GM21390 (cell line): ENCODE measurements around the gene MME.
A peak's percentile ranks its signal among the peaks of the same experiment; 100 is the strongest.

Experiments
- ATAC-seq: cut with Tn5 transposase; IDR thresholded peaks from one replicate; pipeline ENCODE4 v1.9.1; 2021; ENCODE audit not compliant: unreplicated experiment

MME gene

DNA sequence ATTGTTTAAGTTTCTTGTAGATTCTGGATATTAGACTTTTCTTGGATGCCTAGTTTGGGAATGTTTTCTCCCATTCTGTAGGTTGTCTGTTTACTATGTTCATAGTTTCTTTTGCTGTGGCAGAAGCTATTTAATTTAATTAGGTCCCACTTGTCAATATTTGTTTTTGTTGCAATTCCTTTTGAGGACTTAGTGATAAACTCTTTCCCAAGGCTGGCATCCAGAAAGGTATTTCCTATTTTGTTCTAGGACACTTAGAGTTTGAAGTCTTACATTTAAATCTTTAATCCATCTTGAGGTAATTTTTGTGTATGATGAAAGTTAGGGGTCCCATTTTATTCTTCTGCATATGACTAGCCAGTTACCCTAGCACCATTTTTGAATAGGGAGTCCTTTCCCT lies 54.9 kb downstream of the MME start:
- ATAC-seq: no peak

DNA sequence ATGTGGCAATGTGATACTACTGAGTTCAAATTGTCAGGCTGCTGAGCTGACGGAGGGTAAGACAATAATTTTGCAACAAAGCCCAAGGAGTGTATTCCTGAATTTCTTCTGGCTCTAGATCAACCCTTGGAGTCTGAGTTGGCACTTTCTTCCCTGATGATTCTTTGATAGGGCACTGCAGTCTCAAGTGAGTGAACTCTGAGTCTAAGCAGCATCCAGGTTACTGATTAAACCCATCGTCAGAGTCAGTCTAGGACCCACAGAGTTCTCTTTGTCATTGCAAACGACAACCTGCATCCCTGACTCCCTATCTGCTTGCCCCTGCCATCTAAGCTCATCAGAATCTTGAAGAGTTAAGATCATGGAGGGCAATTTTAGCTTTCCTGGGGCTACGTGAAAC lies 58.6 kb downstream of the MME start:
- no peak for ATAC-seq

DNA sequence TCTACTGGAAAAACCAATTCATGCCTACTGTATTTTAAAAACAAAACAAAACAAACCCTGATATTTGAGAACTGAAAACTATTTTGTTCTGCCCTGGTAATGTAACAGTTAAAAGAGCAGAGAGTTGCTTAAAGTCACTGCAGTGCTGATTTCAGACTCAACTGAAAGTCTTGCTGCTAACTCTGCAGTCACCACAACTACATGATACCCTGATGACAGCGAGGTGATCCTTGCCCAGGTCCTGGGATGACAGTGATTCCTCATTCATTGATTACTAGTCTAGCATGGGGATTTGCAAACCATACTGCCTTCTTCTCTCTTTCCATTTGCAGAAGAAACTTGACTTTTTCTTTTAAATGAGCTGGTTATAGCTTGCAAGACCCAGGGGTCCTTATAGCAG lies 67.5 kb downstream of the MME start:
- no peak for ATAC-seq

DNA sequence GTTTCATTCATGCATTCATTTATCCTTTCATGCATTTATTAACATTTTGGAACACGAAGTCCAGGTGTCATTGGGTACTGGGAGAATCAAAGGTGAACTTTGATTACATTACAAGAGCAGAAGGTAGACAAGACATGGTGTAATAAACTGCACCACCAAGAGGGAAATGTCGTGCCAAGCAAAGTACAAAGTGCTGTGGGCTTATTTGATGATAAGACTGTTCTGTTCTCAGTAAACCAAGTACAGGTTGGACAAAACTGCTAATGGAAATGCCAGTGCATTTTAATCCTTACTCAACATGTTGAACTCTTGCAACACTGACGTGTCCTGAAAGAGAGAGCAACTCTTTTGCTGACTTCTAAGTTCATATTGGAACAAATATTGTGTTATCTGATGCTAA lies 69.4 kb downstream of the MME start:
- no peak for ATAC-seq

DNA sequence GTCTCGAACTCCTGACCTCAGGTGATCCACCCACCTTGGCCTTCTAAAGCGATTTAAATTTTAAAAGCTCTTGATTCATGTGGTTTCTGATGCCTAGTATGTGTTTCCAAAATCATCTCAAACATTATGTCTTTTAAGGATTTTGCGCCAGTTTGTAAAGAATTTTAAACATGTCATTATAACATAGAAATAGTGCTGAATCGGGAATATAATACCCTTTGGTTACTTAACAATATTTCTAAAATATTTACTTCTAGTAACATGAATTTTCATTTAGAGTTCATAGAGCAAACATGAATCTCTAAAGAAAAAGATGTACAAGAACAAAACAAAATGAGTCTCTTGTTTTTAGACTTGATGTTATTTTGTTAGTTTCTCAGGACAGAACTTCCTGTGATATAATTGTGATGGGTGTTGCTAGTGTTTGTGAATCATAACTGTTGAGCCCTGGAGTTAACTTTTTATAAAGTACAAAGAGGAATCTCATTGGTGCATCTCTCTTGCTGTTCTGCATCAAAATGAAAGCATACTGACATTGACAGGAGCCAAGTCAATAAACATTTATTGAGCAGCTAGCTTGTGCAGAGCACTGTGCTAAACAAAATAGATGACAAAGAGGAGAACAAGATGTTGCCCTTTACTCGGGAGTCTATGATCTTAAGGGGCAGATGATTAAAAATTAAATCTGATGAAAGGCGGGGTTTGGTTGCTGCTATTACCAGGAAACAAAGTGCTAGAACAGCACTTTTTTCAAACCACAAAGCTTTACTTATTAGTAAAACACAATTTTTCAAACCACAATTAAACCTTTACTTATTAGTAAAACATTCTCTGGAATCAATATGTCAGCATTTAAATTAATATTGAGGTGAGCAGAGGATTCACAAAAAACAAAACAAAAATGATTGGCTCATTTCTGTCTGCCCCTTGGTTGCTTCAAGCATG lies 73.4 kb downstream of the MME start:
- no peak for ATAC-seq

DNA sequence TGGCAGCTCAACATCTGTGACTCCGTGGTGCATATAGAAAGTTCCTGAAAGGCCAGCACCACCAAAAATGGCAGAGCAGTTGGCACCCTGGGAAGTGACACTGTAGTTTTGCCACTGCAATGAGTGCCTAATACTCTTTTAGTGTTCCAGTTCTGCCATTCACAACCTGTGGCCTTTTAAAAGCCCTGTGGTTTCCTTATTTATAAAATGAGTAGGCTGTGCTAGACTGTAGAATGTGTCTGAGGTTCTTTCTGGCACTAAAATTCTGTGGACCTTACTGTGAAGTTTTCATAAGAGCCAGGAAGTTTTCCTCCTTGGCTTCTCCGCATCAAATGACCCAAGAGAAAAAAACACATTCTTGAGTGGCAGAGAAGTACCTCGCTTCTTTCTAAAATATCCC lies 74.1 kb downstream of the MME start:
- no peak for ATAC-seq

DNA sequence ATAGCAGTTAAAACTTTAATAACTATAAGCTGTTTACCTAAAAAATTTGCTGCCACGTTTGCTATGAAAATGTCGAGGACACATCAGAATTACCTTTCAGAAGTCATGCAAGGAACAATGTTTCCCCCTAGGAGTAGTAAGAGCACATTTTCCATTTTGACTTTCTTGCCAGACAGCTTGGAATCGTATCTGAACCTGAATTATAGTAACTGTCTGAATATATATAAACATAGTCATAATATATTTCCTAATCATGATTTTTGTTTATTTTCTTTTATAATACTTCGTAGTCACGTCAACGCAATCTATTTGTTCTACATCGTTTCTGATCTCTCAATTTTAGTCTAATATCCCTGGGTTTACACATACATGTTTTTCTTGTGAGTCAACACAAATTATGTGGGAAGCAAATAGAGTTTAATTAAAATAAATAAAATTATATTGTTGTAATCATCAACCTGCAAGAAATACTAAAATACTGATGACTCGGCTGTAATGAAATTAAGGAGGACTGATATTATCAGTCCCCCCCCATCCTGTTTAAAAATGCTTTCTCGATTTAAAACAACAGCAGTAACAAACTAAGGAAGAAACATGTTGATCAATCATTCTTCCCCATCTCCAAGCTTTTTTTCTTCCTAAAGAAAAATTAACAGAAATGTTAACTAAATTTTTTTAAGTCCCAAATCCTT lies 78.4 kb downstream of the MME start:
- no peak for ATAC-seq

DNA sequence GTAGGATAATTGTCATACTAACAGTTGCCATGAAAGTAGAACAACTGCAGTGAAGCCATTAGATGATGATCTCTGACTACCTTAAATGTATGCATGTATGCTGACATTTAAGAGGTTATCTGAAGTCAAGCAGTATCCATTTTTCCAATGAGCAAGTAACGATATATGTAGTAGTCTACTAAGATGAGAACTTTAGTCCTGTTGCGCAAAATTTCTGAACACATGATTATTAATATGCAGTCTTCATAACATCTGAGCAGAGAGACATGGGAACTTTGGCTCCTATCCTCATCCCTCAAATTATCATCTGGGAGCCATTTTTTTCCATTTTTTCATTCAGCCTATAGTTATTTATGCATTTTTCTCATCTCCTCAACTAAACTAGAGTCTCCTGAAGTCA lies 79.2 kb downstream of the MME start:
- no peak for ATAC-seq

DNA sequence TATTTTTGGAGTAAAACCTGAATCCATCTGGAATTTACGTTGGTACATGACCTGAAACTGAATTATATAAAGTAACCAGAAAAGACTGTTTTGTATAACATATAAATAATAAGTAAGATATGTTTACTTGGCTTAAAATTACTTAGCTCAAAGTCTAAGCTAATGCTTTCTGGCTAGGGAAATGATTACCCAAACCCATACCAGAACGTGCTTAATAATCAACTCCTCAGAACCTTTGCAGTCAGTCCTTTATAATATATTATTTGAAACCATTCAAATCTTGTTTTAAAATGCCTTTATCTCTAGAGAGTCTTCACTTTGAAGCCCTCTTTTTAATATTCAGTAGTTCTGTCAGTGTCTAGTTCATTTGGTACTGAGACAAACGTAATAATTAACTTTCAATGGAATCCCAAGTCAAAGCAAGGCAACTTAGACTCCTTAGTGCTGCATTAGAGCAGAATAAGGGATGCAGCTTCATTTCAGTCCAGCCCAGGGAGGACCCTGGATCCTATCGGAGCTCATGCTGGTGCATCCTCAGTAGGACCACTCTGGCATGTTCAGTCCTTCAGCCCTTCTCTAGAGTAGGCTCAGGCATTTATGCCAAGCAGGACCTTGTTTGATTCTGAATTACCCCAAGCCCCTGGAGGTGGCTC lies 81.6 kb downstream of the MME start:
- ATAC-seq: no peak

DNA sequence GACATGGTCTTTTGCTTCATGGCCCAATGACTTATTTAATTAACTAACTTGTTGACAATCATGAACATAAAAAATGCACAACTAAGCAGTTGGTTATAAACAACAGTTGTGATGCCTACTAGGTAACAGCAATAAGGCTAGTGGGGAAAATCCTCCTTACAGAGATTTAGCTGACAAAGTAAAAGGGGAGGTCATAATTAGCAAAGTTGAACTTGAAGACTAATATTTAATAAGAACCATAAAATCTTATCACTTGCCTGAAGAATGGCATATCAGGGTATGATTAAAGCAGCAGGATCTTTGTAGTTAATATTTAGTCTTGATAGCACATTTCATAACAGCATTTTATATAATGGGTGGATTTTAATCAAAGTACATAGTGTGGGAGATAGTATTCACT lies 84.2 kb downstream of the MME start:
- ATAC-seq: no peak

DNA sequence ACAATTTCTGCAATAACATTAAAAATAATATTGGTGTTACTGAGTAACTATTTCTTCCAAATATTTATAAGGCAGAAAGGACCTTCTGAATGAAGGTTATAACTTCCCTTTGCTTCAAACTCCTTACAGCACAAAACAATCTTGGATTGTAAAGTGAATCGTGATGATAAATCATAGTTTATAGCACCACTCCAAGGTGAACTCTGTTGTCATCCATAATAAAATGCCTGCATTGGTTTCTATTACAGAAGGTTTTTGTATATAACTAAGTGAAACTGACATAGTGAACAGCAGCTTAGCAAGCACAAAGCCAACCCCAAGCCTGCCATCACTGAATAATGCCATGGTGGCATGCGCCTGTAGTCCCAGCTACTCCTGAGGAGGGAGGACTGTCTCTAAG lies 86.3 kb downstream of the MME start:
- no peak for ATAC-seq

DNA sequence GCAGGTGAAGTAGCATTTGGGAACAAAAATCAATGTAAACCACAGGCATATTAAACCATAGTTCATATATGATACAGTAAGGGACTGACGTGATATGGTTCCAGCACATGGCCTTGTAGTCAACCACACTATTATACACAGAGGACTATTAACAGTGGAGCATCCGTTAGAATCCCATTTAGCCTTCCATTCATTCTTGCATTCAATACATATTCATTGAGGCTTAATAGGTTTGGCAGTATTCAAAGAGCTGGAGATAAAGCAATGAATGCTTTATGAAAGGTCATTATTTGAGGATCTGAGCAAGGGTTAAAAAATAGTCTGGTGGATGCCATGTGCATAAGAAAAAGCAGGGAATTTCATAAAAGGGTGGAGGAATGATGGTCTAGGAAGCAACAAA lies 89.1 kb downstream of the MME start:
- ATAC-seq: no peak

DNA sequence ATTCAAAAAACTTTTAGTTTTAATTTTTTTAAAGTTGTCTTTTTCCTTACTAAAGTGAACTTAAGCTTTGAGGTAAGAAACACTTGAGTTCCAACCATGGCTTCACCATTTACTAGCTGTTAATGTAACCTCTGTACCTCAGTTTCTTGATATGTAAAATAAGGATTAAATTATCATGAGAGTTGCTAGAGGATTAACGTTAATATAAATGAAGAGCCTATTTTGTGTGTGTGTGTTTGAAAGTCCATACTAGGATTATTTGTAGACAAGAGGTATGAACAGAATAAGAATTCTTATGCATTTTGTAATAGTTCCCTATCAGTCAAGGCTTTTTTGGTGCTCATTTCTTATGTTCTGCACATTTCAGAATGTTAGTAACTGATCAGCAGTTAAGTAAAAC lies 93.7 kb downstream of the MME start:
- no peak for ATAC-seq

DNA sequence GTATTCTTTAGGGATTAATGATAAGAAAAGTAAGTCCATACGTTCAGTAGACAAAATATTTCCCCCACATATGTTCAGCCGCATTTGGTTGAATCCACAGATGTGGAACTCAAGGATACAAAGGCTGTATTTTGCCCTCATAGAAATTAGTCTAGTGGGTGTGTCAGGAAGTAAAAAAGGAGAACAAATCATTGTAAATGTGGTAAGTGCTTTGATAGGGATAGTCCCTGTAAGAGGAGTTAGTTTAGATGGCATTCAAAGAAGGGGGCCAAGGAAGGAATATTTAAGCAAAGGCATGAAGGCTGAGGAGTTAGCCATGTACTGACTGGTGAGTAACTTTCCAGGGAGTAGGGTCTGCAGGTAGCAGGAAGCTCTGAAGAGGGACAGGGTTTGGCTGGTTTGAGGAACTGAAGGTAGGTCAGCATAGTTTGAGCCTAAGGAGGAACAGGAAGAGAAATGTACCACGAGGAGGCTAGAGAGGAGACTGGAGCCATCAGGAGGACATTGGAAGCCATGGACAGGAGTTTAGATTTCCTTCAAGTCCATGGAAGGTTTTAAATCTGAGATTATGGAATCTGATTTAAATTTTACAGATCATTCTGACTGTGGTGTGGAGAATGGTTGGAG lies 98.8 kb downstream of the MME start:
- ATAC-seq: no peak

DNA sequence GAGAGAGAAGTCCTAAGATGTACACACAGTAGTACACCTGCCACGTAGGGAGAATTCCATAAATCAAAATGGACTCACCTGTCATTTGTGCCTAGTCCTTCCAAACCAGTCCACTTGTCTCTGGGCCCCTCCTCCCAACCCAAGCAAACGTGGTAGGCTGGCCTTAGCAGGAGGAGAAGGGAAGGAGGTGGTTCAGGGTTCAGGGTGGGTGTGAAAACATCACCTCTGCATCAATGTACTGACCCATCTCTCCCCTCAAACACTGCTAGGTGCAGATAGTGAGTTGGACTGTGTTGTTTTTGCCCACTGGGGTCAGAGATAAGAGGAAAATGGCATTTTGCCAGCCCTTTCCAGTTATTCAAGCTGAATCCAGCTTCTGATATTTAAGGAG lies 99.3 kb downstream of the MME start:
- no peak for ATAC-seq

DNA sequence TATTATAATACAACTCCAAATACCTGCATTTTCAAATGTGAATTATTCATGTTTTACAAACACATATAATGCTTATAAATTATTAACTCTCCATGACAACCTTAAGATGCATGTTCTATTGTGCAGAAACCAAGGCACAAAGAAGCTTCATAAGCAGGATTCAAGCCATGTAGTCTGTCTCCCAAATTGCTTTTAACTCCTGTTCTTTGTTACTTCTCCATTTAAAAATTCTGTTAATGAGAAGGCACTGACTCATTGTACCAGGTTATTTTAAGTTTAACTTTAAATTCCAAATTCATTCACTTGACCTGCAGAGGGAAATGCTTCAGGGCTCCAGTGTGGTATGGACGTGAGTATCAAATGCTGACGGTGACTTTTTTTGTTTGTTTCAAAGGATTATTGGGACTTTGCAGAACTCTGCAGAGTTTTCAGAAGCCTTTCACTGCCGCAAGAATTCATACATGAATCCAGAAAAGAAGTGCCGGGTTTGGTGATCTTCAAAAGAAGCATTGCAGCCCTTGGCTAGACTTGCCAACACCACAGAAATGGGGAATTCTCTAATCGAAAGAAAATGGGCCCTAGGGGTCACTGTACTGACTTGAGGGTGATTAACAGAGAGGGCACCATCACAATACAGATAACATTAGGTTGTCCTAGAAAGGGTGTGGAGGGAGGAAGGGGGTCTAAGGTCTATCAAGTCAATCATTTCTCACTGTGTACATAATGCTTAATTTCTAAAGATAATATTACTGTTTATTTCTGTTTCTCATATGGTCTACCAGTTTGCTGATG lies 100.0 kb downstream of the MME start:
- ATAC-seq: no peak

DNA sequence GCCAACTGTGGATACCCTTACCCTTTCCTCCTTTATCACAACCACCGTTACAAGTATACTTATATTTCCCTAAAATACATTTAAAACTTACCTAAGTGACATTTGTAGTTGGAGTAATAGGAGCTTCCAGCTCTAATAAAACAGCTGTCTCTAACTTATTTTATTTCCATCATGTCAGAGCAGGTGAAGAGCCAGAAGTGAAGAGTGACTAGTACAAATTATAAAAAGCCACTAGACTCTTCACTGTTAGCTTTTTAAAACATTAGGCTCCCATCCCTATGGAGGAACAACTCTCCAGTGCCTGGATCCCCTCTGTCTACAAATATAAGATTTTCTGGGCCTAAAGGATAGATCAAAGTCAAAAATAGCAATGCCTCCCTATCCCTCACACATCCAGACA lies 102.3 kb downstream of the MME start:
- no peak for ATAC-seq

DNA sequence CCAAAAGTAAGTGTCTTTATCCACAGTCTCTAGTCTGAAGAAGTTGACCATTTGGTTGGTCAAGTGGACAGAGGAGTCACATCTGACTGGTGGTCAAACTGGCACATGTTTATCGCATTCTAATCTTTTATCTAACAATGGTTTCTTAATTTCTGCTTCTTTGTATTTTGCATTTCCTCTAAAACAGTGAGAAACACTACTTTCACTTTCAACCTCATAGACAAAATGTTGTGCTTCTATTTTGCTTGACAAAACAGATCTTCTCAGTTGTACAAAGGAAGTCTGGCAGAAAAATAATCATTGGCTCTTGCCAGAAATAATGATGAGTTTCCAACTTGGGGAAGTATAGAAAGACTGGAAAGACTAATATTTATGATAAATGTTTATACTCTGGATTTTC lies 103.9 kb downstream of the MME start:
- peak; percentile 74 for ATAC-seq

DNA sequence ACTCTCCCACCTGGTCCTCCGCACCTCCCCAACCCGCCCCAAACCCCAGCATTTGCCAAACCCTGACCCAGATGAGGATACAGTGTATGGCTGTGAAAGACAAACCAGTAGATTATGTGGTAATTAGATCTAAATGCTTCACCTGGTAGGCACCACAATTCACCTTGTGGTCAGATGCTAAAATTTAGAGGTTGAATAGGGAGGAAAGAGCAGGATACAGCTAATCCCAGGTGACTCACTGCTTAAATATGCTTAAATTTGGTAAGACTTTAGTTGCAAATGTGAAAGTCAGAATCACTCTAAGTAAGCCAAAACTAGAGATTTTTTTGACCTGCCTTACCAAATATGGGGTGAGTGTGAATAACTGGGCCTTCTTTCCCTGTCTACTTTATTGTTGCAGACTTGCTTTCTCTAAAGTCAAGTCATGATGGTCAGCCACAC lies 105.5 kb downstream of the MME start:
- no peak for ATAC-seq

DNA sequence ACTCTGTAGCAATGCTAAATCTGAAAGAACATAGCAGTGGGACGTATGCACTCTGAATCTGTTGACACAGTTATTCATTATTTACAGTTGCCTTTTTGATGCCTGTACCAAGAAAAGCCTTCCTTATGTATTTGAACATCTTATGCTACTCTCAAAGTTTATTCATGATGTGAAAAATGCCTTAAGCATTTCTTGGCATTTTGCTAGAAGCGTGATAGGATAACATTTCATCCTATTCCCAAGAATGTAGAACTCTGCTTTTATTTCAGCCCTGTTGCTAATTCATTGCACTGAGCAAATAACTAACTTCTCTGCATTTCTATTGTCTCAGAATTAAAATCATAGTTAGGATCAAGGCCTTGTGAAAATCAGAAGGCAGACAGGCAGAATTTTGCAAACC lies 107.9 kb downstream of the MME start:
- no peak for ATAC-seq

DNA sequence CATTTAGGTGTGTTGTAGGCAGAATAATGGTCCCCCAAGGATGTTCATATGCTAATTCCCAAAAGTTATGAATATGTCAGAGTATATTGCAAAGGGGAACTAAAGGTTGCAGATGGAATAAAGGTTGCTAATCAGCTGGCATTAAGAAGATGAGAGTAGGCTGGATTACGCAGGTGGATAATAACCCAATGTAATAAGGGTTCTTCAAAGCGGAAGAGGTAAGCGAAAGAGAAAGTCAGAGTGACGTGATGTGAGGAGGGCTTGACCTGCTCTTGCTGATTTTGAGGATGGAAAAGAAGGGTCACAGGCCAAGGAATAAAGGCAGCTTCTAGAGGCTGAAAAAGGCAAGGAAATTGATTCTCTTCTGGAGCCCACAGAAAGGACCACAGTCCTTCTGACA lies 109.4 kb downstream of the MME start:
- ATAC-seq: no peak
